Kidney (tissue), 14 donors: ENCODE data around the gene SNAPC4. TPM values are rescaled to one million over a fixed set of nuclear protein-coding genes. Genes with fewer than 3 reads are reported as not detected.
A peak's percentile ranks its signal among the peaks of the same experiment; 100 is the strongest.

Source experiments
- DNase-seq, 5 donors: peaks; one replicate each; pipeline ENCODE4 v3.0.0-alpha.2; 2013 to 2020
- FAIRE-seq: peaks from 2 replicates; lab custom pipeline; 2012; peaks lifted over from hg19 to GRCh38; lab: Jason Lieb, UNC
- H3K27ac ChIP-seq, 2 donors: one replicate each; pipeline ENCODE4 v1.7.0; 2013; ENCODE audit warnings: low read depth in 2 of 2, low read length in 2 of 2, inconsistent platforms in 1 of 2
- H3K27me3 ChIP-seq: one replicate; pipeline ENCODE4 v1.7.1; 2013; ENCODE audit warnings: low read length, inconsistent platforms; ENCODE audit not compliant: control insufficient read depth, insufficient read depth
- H3K36me3 ChIP-seq, 3 donors: one replicate each; pipeline versions ENCODE4 v1.7.0 to v1.7.1; 2013; ENCODE audit warnings: low read length in 3 of 3, control low read depth in 1 of 3, inconsistent platforms in 1 of 3; ENCODE audit not compliant: insufficient read depth in 3 of 3, control insufficient read depth in 2 of 3
- H3K4me1 ChIP-seq, 3 donors: one replicate each; pipeline versions ENCODE4 v1.7.0 to v1.7.1; 2013; ENCODE audit warnings: low read length in 3 of 3, inconsistent platforms in 1 of 3, low read depth in 1 of 3; ENCODE audit not compliant: control insufficient read depth in 2 of 3, insufficient read depth in 2 of 3
- H3K4me3 ChIP-seq, 3 donors: one replicate each; pipeline versions ENCODE4 v1.7.0 to v1.8.1; 2013; ENCODE audit warnings: low read length in 3 of 3, control low read depth in 1 of 3, inconsistent platforms in 1 of 3
- H3K9ac ChIP-seq, 3 donors: one replicate each; pipeline versions ENCODE4 v1.7.0 to v1.7.1; 2013; ENCODE audit warnings: low read length in 3 of 3, control low read depth in 1 of 3, inconsistent platforms in 1 of 3
- H3K9me3 ChIP-seq, 3 donors: one replicate each; pipeline versions ENCODE4 v1.7.0 to v1.7.1; 2013; ENCODE audit warnings: low read length in 3 of 3, control low read depth in 1 of 3, inconsistent platforms in 1 of 3; ENCODE audit not compliant: control insufficient read depth in 2 of 3, insufficient read depth in 1 of 3
- intact Hi-C: fragments of 100-400 bp; cut with DNase I; formaldehyde crosslinking; loops from one replicate; pipeline ENCODE4 v1.11.1; 2022
- polyA plus RNA-seq: library from polyadenylated mRNA; stranded (reverse); fragments of 350-450 nt; fragmentation: Illumina TruSeq; extraction: RNeasy Lipid Tissue Mini Kit (QIAGEN cat#74804); gene quantifications from one replicate; pipeline ENCODE4 v1.2.3, GENCODE V29; 2014; ENCODE audit warnings: low read depth, low replicate concordance; ENCODE audit not compliant: insufficient read depth
- total RNA-seq: library from RNA; stranded (reverse); fragmentation: NEBNext Ultra II Directional; extraction: Animal tissue kit (Norgen Biotek cat#: 25700); gene quantifications from one replicate; pipeline ENCODE4 v1.2.1, GENCODE V29; 2021
- TF ChIP-seq, protein P1 (sequence below): IDR thresholded peaks from 3 replicates; pipeline ENCODE4 v1.5.1; 2012; ENCODE audit warnings: mild to moderate bottlenecking, moderate library complexity, borderline replicate concordance; ENCODE audit not compliant: insufficient read depth; ENCODE audit errors: extremely low read depth
- donor health status: control.
- donor health status: control.
- donor health status: control.
- donor health status: control.
- donor health status: control.
- donor health status: DM: yes; HTN: yes; CAD: no.
- donor health status: Normal renal cell carcinoma (clear cell type).

The SNAPC4 gene
- total and polyA plus RNA-seq, 2 donors from 2014 or later: 3.2 to 11.0 TPM

DNA sequence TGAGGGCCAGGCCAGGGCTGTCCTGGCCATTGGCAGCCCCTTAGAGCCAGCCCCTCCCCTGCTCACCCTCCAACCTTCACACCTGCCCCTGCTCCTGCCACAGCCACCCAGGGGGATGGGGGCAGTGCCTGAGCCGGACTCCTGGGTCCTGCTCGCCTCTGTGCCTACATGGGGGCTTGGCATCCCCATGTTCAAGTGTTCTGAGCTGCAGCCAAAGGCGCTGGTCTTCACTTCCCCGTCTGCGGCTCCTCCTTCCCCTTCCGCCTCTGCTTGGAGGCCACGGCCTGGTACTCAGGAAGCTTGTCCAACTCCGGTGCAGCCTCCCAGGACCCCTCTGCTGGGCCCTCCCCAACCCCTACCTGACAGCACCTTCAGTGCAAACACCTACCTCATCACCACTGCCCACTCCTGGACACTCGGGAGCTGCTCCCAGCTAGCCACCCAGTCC, 34.2 kb downstream of the SNAPC4 start:
- TF ChIP-seq, protein P1, sequence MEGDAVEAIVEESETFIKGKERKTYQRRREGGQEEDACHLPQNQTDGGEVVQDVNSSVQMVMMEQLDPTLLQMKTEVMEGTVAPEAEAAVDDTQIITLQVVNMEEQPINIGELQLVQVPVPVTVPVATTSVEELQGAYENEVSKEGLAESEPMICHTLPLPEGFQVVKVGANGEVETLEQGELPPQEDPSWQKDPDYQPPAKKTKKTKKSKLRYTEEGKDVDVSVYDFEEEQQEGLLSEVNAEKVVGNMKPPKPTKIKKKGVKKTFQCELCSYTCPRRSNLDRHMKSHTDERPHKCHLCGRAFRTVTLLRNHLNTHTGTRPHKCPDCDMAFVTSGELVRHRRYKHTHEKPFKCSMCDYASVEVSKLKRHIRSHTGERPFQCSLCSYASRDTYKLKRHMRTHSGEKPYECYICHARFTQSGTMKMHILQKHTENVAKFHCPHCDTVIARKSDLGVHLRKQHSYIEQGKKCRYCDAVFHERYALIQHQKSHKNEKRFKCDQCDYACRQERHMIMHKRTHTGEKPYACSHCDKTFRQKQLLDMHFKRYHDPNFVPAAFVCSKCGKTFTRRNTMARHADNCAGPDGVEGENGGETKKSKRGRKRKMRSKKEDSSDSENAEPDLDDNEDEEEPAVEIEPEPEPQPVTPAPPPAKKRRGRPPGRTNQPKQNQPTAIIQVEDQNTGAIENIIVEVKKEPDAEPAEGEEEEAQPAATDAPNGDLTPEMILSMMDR: no peak
- no peak for FAIRE-seq
- H3K4me1 ChIP-seq: peaks cover 0 to 10% (median 0%) of the 10 kb centered on the region in 3 donors
- no peak for DNase-seq
- no peaks in the 10 kb centered on the region for H3K36me3 ChIP-seq
- H3K4me3 ChIP-seq: no peak overlapping the region
- H3K27me3 ChIP-seq: no peaks in the 10 kb centered on the region
- no peak overlapping the region for H3K9ac ChIP-seq
- intact Hi-C loops: no loop called here
- H3K9me3 ChIP-seq: no peaks in the 10 kb centered on the region
- no peak overlapping the region for H3K27ac ChIP-seq

DNA sequence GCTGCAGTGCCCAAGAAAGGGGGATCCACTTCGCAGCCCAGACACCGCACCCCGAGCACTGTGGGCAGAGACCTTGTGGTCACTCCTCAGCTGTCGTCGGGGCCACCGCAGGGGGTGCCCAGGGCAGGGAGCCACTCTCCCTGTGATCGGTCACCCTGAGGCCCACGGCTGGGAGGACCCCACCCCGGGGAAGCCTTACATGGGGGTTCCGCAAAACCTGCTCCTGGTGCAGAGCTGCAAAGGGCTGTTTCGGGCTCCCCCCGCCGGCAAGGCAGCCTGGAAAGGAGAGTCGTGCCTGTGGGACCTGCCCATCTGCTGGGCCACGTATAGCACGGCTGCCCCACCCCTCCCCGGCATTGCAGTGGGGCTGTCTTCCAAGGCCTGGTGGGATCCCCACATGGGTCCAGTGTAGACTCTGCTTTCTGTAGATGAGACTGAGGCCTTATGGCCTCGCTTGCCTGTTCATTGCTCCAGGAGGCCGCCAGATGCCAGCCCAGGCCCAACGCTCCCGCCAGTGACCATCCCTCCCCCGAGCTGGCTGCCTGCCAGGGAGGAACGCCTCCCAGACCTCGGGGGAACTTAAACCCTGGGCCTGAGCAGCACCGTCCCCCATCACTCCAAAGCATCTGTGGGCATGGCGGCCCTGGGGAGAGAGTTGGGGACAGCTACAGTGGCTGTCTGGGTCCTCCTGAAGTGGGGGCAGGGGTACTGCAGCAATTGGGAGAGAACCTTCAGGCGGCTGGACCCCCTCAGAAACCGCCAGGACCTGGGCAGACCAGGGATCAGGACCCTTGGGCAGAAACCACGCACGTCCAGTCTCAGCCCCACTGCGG, 34.8 kb downstream of the SNAPC4 start:
- Histone ChIP-seq H3K9ac (no peak overlapping the region), H3K9me3 (no peaks in the 10 kb centered on the region), H3K4me1 (peaks cover 0 to 10% (median 0%) of the 10 kb centered on the region in 3 donors), H3K27ac (no peak overlapping the region), H3K4me3 (no peak overlapping the region), H3K36me3 (no peaks in the 10 kb centered on the region), H3K27me3 (no peaks in the 10 kb centered on the region)
- intact Hi-C loops: no loop called here
- FAIRE-seq (no peak), DNase-seq (peak in 3 of 5 donors; percentile 54 to 63 (median 55))
- TF ChIP-seq, protein P1: no peak

DNA sequence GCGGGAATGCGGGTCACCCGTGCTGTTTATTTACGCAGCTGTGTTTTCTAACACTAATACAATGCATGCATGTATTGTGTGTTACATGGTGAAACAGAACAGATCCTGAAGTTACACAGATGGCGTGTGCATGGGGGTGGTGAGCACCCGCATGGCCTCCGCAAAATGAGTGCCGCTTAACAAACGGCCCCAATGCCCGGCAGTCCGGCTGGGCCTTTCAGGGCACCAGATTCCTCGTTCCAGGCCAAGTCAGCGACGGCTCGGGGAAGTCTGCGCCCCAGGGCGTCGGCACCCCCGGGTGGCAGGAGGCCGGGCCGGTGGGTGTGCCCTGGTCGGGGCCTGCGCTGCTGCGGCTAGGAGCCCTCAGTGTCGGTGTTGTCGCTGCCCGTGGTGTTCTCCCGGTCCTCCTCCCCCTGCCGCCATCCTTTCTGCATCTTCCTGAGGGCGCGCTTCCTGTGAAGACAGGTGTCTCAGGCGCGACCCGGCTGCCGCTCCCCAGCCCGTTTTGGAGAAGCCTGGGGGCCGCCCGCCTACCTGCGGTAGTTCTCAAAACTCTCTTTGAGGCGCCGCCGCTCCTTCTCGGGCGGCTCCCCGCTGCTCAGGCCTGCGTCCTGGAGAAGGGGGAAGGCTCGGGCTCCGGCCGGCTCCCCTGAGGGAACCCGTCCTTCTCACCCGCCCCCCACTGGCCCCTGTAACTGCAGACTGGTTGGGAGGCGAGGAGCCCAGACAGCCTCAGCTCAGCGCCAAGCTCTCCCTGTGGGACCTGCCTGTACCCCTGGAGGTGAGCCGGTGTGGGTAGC, 35.8 kb downstream of the SNAPC4 start:
- TF ChIP-seq, protein P1: no peak
- DNase-seq: no peak
- Histone ChIP-seq H3K4me3 (peak overlapping the region in 1 of 3 donors; percentile 25), H3K36me3 (no peaks in the 10 kb centered on the region), H3K4me1 (peaks cover 0 to 10% (median 0%) of the 10 kb centered on the region in 3 donors), H3K9ac (no peak overlapping the region), H3K27me3 (no peaks in the 10 kb centered on the region), H3K9me3 (no peaks in the 10 kb centered on the region), H3K27ac (no peak overlapping the region)
- intact Hi-C loops: no loop called here
- no peak for FAIRE-seq
